NCI-H2107 treated with DMSO at 0.1 percent for 48 hours (cell line): Measurements from ENCODE around the gene RBMS1.
A peak's percentile ranks its signal among the peaks of the same experiment; 100 is the strongest.

Source experiments
- DNase-seq: peaks from one replicate; lab custom pipeline; 2025; ENCODE audit not compliant: unreplicated experiment; lab: John Stamatoyannopoulos, UW

Gene RBMS1

GRCh38 chr2:160261732-160262131, 231.9 kb downstream of the RBMS1 start:
- no peak for DNase-seq

GRCh38 chr2:160258492-160258805, 235.2 kb downstream of the RBMS1 start:
- DNase-seq, result no peak

- DNase-seq, result no peak
These were observed 235.7 kb downstream of the RBMS1 start for GRCh38 chr2:160257743-160258491.

- no peak for DNase-seq
These were observed 236.4 kb downstream of the RBMS1 start for GRCh38 chr2:160257041-160257742.

DNA sequence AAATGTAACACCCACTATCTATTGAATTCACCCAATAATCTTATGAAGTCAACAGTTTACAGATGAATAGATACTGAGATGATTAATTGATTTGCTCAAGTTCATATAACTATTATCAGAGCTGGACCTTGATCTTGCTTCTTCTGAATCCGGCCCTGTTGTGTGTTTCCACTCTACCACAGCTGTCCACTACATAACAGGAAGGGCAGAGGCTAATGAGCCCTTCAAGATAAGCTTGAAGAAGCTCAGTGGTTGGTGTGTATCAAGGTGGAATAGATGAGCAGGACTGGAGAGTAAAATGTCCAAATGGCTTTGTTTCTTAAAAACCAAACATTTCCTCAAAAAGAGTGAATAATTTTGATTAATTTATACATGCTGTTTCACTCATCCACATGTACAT, 237.1 kb downstream of the RBMS1 start:
- DNase-seq, result no peak

GRCh38 chr2:160255408-160255807, 238.2 kb downstream of the RBMS1 start:
- DNase-seq, result no peak

GRCh38 chr2:160254189-160254762, 239.3 kb downstream of the RBMS1 start:
- no peak for DNase-seq

GRCh38 chr2:160253440-160254188, 240.0 kb downstream of the RBMS1 start:
- no peak for DNase-seq

DNA sequence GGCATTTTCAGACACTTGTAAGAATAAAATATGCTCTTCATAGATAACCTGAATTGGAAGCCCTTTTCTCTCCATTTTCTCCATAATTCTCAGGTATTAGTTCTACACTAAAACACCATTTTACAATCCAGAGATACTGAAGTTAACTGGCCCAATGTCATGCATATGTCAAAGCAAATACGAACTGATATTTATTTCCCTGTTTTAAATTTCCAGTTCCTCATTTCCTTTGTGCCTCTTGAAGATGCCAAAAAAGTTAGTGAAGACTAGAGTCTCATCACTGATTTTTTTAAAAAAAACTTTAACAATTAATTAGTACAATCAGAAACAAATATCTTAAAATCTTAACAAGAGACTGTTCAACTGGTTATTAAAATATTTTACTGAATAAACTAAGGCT, 240.7 kb downstream of the RBMS1 start:
- DNase-seq, result no peak

DNA sequence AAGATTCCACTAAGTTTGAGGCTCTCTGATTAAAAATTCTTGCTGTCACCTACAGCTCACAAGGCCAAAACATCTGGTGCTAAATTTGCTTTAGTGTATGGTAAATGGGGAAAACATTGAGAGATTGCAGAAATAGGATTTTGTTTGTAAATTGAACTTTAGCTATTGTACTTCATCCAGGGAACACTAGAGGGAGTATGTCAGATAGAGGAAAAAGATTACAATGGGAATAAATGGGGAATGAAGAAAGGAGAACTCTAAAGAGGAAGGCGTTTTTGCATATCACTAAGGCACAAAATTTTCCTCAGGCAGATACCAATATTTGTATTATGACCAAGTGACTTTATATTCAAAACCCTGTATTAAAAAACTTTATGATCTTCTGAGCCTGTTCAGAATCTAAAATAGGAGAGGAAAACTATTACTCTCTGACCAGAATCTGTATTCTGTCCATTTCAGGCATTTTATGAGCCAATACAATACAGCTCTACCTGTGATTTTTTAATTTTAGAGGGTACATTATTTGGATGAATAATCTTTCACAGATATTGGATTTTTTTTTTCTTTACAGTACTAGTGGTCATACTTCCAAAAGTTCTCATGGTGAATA, 241.2 kb downstream of the RBMS1 start:
- DNase-seq, result peak; percentile 24

- no peak for DNase-seq
These were observed 242.0 kb downstream of the RBMS1 start for GRCh38 chr2:160251569-160251968.

GRCh38 chr2:160249876-160250275, 243.7 kb downstream of the RBMS1 start:
- DNase-seq, result no peak

DNA sequence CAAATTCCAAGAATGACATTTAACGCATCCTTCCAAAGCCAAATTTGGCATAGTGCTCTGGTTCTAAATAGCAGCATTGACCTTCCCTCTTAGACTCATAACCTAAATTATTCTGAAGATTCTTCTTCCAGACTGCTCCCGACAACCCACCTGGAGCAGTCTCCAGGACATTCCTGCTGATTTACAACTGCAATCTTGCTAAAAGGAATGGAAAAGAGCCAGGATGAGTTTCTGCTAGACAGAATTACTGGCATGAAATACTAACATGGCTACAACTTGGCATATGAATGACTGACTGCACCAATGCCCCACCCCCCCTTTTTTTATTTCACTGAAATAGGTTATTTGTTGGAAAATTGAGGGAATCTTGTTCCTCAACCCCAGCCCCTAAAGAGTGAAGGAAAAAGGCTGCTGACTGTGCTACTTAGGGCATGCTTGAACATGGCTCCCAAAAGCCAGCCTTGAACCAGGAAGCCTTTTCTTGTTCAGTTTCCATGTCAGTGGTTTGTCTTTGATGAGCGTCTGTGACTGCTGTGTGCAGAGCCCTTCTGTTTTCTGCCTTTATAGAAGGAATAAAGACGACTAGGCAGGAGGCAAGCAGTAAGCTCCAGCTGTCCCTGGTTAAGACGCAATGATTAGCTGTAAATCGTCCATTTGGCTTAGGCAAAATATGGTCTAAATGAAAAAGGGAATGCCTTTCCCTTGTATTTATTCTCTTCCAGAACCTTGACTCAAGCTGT, 246.1 kb downstream of the RBMS1 start:
- DNase-seq, result no peak

DNA sequence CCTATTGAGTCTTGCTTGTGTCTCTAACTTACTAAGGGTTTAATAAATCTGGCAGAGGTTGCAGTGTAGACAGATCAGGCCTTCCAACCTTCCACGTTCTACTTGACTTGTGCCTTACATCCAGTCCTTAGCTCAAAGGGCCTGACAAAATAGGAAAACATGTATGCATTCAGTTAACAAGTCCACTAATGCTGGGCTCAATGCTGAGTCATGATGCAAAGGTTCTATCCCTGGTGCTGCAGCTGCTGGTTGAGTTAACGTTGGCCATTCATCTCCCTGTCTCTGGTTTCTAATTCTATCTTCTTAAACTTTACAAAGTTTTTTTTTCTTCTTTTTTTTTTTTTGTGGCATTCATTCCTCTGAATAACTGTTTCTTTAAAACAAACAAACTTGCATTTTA, 247.3 kb downstream of the RBMS1 start:
- DNase-seq, result no peak

- DNase-seq, result no peak
These were observed 247.9 kb downstream of the RBMS1 start for GRCh38 chr2:160245614-160246155.

- DNase-seq, result no peak
These were observed 250.6 kb downstream of the RBMS1 start for GRCh38 chr2:160242893-160243564.

- no peak for DNase-seq
These were observed 252.1 kb downstream of the RBMS1 start for GRCh38 chr2:160241251-160242137.

DNA sequence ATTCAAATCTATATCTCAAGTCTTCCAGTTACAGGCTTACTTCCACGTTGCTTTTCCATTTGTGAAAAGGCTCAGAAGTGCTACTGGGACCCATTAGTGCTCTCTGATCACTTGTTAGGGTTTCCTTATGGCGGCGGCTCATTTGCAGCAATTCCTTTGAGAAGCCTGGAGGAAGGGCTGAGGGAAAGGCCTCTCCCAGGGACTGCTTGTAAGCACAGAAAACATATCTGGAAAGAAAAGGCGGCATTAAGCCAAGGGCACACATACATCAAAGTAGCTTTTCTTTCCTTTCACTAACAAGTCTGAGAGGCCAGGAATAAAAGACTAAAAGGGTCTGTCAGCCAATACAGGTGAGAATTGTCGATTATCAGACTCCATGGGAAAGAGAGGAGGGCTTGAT, 254.2 kb downstream of the RBMS1 start:
- DNase-seq, result no peak

DNA sequence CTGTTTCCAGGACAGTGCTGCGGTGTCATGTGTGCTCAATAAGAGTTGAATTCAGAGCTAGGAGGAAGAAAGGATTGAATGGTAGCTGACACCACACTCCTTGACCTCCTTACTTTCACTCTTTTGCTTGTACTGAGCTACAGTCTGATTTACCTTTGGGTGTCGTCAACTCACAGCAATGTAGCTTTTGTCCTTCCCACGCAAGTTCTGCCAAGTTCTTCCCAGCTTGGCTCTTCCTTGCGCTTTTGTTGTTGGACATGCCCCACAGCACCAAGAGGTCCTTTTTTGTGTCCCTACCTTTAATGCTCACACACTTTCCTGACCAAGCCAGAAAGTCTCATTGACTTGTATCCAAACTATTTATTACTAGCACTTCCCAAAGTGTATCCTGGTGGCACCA, 255.2 kb downstream of the RBMS1 start:
- DNase-seq, result no peak
